Neural cell (in vitro differentiated cells): ENCODE data around the gene RAF1. TPM values are rescaled to one million over a fixed set of nuclear protein-coding genes. Genes with fewer than 3 reads are reported as not detected.
"Not testable (repeated sequence)": the region's sequence is repeated elsewhere in the genome, so short reads cannot be mapped to it uniquely, and the experiment has no call there.

ENCODE experiments used
- H2AFZ ChIP-seq: fragments of 200-600, 300-800 bp; sonication (generic), shearing (Covaris generic); 2 replicates; pipeline ENCODE4 v1.6.0; 2014; ENCODE audit warnings: low read depth, mild to moderate bottlenecking, antibody characterized with exemption, low read length, moderate library complexity
- H3F3A ChIP-seq: fragments of 200-600 bp; shearing (Covaris generic); 2 replicates; pipeline ENCODE4 v1.6.1; 2016; ENCODE audit warnings: mild to moderate bottlenecking, moderate library complexity, mixed read lengths, antibody characterized with exemption, low read length; ENCODE audit not compliant: insufficient read depth, poor library complexity, severe bottlenecking
- H3K27ac ChIP-seq: fragments of 200-600, 300-800 bp; sonication (generic), shearing (Covaris generic); 2 replicates; pipeline ENCODE4 v1.5.1; 2014; ENCODE audit warnings: mild to moderate bottlenecking, low read length, moderate library complexity
- H3K27me3 ChIP-seq: fragments of 300-800, 200-600 bp; sonication (generic), shearing (Covaris generic); 2 replicates; pipeline ENCODE4 v1.6.0; 2014; ENCODE audit warnings: mild to moderate bottlenecking, low read depth, low read length, moderate library complexity; ENCODE audit not compliant: insufficient read depth
- H3K36me3 ChIP-seq: fragments of 300-800, 200-600 bp; sonication (generic), shearing (Covaris generic); 2 replicates; pipeline ENCODE4 v1.5.1; 2014; ENCODE audit warnings: mild to moderate bottlenecking, antibody characterized with exemption, low read length, moderate library complexity; ENCODE audit not compliant: insufficient read depth
- H3K4me2 ChIP-seq: fragments of 300-800, 200-600 bp; sonication (generic), shearing (Covaris generic); 2 replicates; pipeline ENCODE4 v1.6.0; 2014; ENCODE audit warnings: mild to moderate bottlenecking, low read length
- H3K4me3 ChIP-seq: fragments of 300-800, 200-600 bp; sonication (generic), shearing (Covaris generic); 2 replicates; pipeline ENCODE4 v1.5.1; 2014; ENCODE audit warnings: mild to moderate bottlenecking, low read length, moderate library complexity
- H3K79me2 ChIP-seq: fragments of 200-600 bp; shearing (Covaris generic); replicated peaks from 2 replicates; pipeline ENCODE4 v1.6.0; 2014; ENCODE audit warnings: mild to moderate bottlenecking, low read length, moderate library complexity; ENCODE audit not compliant: insufficient read depth
- H3K9ac ChIP-seq: fragments of 300-800, 200-600 bp; sonication (generic), shearing (Covaris generic); 2 replicates; pipeline ENCODE4 v1.6.1; 2016; ENCODE audit warnings: mild to moderate bottlenecking, low read length, mixed read lengths
- H3K9me2 ChIP-seq: fragments of 200-600 bp; shearing (Covaris generic); 2 replicates; pipeline ENCODE4 v1.6.1; 2016; ENCODE audit warnings: mild to moderate bottlenecking, low read length, mixed read lengths; ENCODE audit not compliant: insufficient read depth
- H3K9me3 ChIP-seq: fragments of 200-600, 300-800 bp; sonication (generic), shearing (Covaris generic); 2 replicates; pipeline ENCODE4 v1.6.1; 2016; ENCODE audit warnings: mild to moderate bottlenecking, mixed run types, low read length, moderate library complexity, mixed read lengths
- H4K20me1 ChIP-seq: fragments of 200-600 bp; shearing (Covaris generic); 2 replicates; pipeline ENCODE4 v1.6.1; 2016; ENCODE audit warnings: mild to moderate bottlenecking, mixed run types; ENCODE audit not compliant: insufficient read depth
- EP300 ChIP-seq: fragments of 450-650 bp; conservative IDR thresholded peaks from 2 replicates; pipeline ENCODE4 v1.6.1; 2014; ENCODE audit warnings: antibody characterized with exemption, mild to moderate bottlenecking, moderate library complexity; ENCODE audit not compliant: poor library complexity, severe bottlenecking
- EZH2 ChIP-seq: fragments of 200-600, 300-800 bp; shearing (Covaris generic), sonication (generic); IDR thresholded peaks from 2 replicates; pipeline ENCODE4 v1.6.1; 2014; ENCODE audit warnings: antibody characterized with exemption, low read length, borderline replicate concordance, mild to moderate bottlenecking; ENCODE audit not compliant: insufficient read depth, poor library complexity, severe bottlenecking
- MXI1 ChIP-seq: fragments of 450-650 bp; conservative IDR thresholded peaks from 2 replicates; pipeline ENCODE4 v1.6.1; 2014; ENCODE audit warnings: antibody characterized with exemption, mild to moderate bottlenecking; ENCODE audit not compliant: poor library complexity, severe bottlenecking
- POLR2AphosphoS5 ChIP-seq: IDR thresholded peaks from 2 replicates; pipeline ENCODE4 v1.6.1; 2012
- RAD21 ChIP-seq: fragments of 450-650 bp; conservative IDR thresholded peaks from 2 replicates; pipeline ENCODE4 v1.6.1; 2014; ENCODE audit warnings: antibody characterized with exemption, mild to moderate bottlenecking, moderate library complexity
- SMC3 ChIP-seq: fragments of 450-650 bp; conservative IDR thresholded peaks from 2 replicates; pipeline ENCODE4 v1.6.1; 2014; ENCODE audit warnings: antibody characterized with exemption, mild to moderate bottlenecking, moderate library complexity; ENCODE audit not compliant: poor library complexity
- TAF1 ChIP-seq: IDR thresholded peaks from 2 replicates; pipeline ENCODE4 v1.6.1; 2012; ENCODE audit warnings: low read depth
- polyA plus RNA-seq: library from polyadenylated mRNA; depleted of rRNA; stranded (reverse); fragments of >200 nt; gene quantifications from 2 replicates; pipeline ENCODE4 v1.2.3, GENCODE V29; 2014
- TF ChIP-seq, protein P1 (sequence below): IDR thresholded peaks from 2 replicates; pipeline ENCODE4 v1.6.1; 2012; ENCODE audit warnings: borderline replicate concordance
- TF ChIP-seq, protein P2 (sequence below): fragments of 450-650 bp; IDR thresholded peaks from 2 replicates; pipeline ENCODE4 v1.5.1; 2014; ENCODE audit warnings: antibody characterized with exemption, mild to moderate bottlenecking, moderate library complexity; ENCODE audit not compliant: poor library complexity, severe bottlenecking

The RAF1 gene
- polyA plus RNA-seq, 1 donor from 2014 or later: 215 TPM

DNA sequence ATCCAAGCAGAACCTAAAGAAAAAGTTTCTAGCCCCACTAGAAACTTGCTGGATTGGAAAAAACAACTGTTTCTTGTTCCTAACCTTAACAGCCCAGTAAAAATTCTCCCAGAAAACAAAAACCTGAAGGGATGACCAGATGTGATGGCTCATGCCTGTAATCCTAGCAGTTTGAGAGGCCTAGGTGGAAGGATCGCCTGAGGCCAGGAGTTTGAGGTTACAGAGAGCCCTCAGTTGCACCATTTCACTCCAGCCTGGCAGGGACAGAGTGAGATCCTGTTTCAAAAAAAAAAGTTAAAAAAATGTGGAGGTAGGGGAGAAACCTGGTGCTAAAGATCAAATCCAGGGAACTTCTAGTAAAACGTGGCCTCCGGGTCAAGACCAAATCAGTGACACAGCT is 38.6 kb upstream of the RAF1 start:
- no peaks in the 10 kb centered on the region for H3K27me3 ChIP-seq
- H3K79me2 ChIP-seq: no peaks in the 10 kb centered on the region
- H3K4me2 ChIP-seq: no peak overlapping the region
- H3K9ac ChIP-seq: no peak overlapping the region
- TF ChIP-seq, protein P1, sequence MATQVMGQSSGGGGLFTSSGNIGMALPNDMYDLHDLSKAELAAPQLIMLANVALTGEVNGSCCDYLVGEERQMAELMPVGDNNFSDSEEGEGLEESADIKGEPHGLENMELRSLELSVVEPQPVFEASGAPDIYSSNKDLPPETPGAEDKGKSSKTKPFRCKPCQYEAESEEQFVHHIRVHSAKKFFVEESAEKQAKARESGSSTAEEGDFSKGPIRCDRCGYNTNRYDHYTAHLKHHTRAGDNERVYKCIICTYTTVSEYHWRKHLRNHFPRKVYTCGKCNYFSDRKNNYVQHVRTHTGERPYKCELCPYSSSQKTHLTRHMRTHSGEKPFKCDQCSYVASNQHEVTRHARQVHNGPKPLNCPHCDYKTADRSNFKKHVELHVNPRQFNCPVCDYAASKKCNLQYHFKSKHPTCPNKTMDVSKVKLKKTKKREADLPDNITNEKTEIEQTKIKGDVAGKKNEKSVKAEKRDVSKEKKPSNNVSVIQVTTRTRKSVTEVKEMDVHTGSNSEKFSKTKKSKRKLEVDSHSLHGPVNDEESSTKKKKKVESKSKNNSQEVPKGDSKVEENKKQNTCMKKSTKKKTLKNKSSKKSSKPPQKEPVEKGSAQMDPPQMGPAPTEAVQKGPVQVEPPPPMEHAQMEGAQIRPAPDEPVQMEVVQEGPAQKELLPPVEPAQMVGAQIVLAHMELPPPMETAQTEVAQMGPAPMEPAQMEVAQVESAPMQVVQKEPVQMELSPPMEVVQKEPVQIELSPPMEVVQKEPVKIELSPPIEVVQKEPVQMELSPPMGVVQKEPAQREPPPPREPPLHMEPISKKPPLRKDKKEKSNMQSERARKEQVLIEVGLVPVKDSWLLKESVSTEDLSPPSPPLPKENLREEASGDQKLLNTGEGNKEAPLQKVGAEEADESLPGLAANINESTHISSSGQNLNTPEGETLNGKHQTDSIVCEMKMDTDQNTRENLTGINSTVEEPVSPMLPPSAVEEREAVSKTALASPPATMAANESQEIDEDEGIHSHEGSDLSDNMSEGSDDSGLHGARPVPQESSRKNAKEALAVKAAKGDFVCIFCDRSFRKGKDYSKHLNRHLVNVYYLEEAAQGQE: no peak
- TF ChIP-seq POLR2AphosphoS5 (no peak), TAF1 (no peak), MXI1 (no peak), EZH2 (no peak), SMC3 (no peak), EP300 (no peak), RAD21 (no peak)
- TF ChIP-seq, protein P2, sequence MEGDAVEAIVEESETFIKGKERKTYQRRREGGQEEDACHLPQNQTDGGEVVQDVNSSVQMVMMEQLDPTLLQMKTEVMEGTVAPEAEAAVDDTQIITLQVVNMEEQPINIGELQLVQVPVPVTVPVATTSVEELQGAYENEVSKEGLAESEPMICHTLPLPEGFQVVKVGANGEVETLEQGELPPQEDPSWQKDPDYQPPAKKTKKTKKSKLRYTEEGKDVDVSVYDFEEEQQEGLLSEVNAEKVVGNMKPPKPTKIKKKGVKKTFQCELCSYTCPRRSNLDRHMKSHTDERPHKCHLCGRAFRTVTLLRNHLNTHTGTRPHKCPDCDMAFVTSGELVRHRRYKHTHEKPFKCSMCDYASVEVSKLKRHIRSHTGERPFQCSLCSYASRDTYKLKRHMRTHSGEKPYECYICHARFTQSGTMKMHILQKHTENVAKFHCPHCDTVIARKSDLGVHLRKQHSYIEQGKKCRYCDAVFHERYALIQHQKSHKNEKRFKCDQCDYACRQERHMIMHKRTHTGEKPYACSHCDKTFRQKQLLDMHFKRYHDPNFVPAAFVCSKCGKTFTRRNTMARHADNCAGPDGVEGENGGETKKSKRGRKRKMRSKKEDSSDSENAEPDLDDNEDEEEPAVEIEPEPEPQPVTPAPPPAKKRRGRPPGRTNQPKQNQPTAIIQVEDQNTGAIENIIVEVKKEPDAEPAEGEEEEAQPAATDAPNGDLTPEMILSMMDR: no peak
- no peak overlapping the region for H3K4me3 ChIP-seq
- no peaks in the 10 kb centered on the region for H4K20me1 ChIP-seq
- no peaks in the 10 kb centered on the region for H3K36me3 ChIP-seq
- H2AFZ ChIP-seq: no peak overlapping the region
- no peaks in the 10 kb centered on the region for H3K9me3 ChIP-seq
- no peak overlapping the region for H3K27ac ChIP-seq
- no peaks in the 10 kb centered on the region for H3K9me2 ChIP-seq
- H3F3A ChIP-seq: no peaks in the 10 kb centered on the region

DNA sequence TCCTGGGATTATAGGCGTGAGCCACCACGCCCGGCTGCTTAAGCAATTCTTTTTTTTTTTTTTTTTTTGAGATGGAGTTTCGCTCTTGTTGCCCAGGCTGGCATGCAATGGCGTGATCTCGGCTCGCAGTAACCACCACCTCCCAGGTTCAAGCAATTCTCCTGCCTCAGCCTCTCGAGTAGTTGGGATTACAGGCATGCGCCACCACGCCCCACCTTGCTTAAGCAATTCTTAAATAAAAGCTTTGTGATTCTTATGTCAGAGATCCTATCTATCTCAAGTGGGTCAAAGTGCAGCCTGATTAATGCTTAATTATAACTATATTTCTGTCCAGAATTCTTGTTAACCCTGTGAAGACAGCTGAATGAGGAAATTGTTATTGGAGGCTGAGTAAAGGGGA is 37.7 kb upstream of the RAF1 start:
- not testable (repeated sequence) for H3K4me3 ChIP-seq, H3K4me2 ChIP-seq, H3F3A ChIP-seq, H4K20me1 ChIP-seq, H3K9ac ChIP-seq, H3K27ac ChIP-seq, H3K27me3 ChIP-seq, H3K9me3 ChIP-seq, H2AFZ ChIP-seq, H3K79me2 ChIP-seq, H3K36me3 ChIP-seq, H3K9me2 ChIP-seq

DNA sequence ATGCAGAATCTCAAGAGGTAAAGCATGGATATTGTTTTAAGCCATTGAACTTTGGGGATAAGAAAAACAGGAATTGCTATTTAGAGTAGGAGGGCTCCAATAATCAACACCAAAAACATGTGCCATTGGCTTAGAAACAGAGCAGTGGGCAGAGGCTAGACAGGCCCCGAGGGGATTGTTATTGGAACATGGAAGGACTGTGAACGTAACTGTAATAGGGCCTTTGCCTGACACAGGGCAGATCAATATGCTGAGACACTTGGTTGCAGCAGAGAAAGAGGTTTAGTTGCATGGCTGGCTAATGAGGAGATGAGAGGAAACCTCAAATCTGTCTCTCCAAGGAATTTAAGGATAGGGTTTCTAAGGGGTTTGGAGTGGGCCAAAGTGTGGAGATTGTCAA is 36.9 kb upstream of the RAF1 start:
- H3K9ac ChIP-seq: no peak overlapping the region
- no peaks in the 10 kb centered on the region for H3K9me2 ChIP-seq
- no peaks in the 10 kb centered on the region for H4K20me1 ChIP-seq
- no peaks in the 10 kb centered on the region for H3K9me3 ChIP-seq
- H3K79me2 ChIP-seq: no peaks in the 10 kb centered on the region
- H3K27ac ChIP-seq: no peak overlapping the region
- no peak overlapping the region for H3K4me3 ChIP-seq
- H3K36me3 ChIP-seq: no peaks in the 10 kb centered on the region
- no peaks in the 10 kb centered on the region for H3F3A ChIP-seq
- no peak overlapping the region for H3K4me2 ChIP-seq
- no peak overlapping the region for H2AFZ ChIP-seq
- no peaks in the 10 kb centered on the region for H3K27me3 ChIP-seq
- TF ChIP-seq EZH2 (no peak), EP300 (no peak), MXI1 (no peak), SMC3 (no peak), TAF1 (no peak), POLR2AphosphoS5 (no peak), RAD21 (no peak)
- TF ChIP-seq, protein P1: no peak
- TF ChIP-seq, protein P2: no peak
